Type B pancreatic cell (in vitro differentiated cells): Measurements from ENCODE around the gene HK1. TPM values are rescaled to one million over a fixed set of nuclear protein-coding genes. Genes with fewer than 3 reads are reported as not detected.

Experiments used
- DNase-seq: peaks from one replicate; pipeline ENCODE4 v3.0.0; 2021; ENCODE audit warnings: mixed read lengths; ENCODE audit not compliant: unreplicated experiment; ENCODE audit errors: extremely low spot score
- H3K27ac Mint-ChIP-seq: 2 replicates; pipeline ENCODE4 v1.8.0; 2021; ENCODE audit warnings: mild to moderate bottlenecking, mixed read lengths
- H3K27me3 Mint-ChIP-seq: 2 replicates; pipeline ENCODE4 v1.8.0; 2021; ENCODE audit warnings: mixed read lengths
- H3K36me3 Mint-ChIP-seq: 2 replicates; pipeline ENCODE4 v1.8.0; 2021; ENCODE audit warnings: mixed read lengths
- H3K4me1 Mint-ChIP-seq: one replicate; pipeline ENCODE4 v1.8.0; 2021; ENCODE audit warnings: mixed read lengths; ENCODE audit not compliant: unreplicated experiment
- H3K4me3 Mint-ChIP-seq: 2 replicates; pipeline ENCODE4 v1.8.0; 2021; ENCODE audit warnings: mild to moderate bottlenecking, mixed read lengths
- H3K9me3 Mint-ChIP-seq: 2 replicates; pipeline ENCODE4 v1.8.0; 2021; ENCODE audit warnings: mixed read lengths
- total RNA-seq: library from RNA; stranded (reverse); gene quantifications from 2 replicates; pipeline ENCODE4 v1.2.1, GENCODE V29; 2021; ENCODE audit warnings: low replicate concordance
- TF ChIP-seq, protein P1 (sequence below): fragments of 200-600 bp; sonication (generic); conservative IDR thresholded peaks from 2 replicates; pipeline ENCODE4 v1.5.0; 2021; ENCODE audit warnings: antibody characterized with exemption, mild to moderate bottlenecking

The HK1 gene
- total RNA-seq, 1 donor from 2014 or later, result 60.8 TPM

DNA sequence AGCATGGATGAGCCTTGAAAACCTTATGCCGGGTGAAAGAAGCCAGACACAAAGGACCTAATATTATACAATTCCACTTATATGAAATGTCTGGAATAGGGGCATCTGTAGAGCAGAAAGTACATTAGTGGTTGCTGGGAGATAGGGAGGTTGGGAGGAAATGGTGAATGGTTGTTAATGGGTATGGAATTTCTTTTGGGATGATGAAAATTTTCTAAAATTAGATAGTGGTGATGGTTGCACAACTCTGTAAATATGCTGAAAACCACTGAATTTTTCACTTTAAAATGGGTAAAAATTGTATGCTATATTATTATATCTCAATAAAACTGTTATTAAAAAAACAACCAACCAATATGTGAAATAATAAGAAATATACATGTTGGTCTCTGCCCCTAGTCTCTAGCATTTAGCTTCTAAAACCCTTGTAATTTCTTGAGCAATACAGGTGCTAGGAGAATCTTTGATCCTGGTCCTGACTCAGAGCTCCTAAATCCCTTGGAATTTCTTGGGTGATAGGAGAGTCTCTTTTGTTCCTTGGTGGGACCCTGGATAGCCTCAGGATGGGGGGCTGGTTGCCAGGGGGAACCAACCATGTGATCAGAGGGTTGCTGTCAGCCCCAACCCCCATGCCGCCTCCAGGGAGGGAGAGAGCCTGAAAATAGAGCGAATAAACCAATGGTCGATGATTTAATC is 74.4 kb downstream of the HK1 start:
- TF ChIP-seq, protein P1, sequence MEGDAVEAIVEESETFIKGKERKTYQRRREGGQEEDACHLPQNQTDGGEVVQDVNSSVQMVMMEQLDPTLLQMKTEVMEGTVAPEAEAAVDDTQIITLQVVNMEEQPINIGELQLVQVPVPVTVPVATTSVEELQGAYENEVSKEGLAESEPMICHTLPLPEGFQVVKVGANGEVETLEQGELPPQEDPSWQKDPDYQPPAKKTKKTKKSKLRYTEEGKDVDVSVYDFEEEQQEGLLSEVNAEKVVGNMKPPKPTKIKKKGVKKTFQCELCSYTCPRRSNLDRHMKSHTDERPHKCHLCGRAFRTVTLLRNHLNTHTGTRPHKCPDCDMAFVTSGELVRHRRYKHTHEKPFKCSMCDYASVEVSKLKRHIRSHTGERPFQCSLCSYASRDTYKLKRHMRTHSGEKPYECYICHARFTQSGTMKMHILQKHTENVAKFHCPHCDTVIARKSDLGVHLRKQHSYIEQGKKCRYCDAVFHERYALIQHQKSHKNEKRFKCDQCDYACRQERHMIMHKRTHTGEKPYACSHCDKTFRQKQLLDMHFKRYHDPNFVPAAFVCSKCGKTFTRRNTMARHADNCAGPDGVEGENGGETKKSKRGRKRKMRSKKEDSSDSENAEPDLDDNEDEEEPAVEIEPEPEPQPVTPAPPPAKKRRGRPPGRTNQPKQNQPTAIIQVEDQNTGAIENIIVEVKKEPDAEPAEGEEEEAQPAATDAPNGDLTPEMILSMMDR, result no peak
- Mint-ChIP-seq H3K9me3 (no peaks in the 10 kb centered on the region), H3K36me3 (peaks cover 12% of the 10 kb centered on the region), H3K4me1 (peaks cover 8% of the 10 kb centered on the region), H3K4me3 (no peak overlapping the region), H3K27ac (no peak overlapping the region), H3K27me3 (no peaks in the 10 kb centered on the region)
- no peak for DNase-seq

DNA sequence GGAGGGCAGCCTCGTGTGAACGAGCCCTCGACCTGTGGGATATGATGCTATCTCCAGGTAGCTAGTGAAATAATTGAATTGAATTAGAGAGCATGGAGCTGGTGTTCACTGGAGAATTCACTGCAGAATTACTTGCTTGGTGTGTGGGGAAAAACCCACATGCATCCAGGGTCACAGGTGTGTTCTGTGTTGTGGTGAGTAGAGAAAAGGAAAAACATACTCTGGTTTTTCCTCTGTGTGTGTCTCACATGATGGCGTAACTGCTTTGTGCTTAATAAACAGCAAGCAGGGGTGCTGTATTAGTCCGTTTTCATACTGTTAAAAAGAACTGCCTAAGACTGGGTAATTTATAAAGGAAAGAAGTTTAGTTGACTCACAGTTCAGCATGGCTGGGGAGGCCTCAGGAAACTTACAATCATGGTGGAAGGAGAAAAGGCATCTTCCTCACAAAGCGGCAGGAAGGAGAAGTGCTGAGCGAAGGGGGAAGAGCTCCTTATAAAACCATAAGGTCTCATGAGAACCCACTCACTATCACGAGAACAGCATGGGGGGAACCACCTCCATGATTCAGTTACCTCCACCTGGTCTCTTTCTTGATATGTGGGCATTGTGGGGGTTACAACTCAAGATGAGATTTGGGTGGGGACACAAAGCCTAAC is 75.8 kb downstream of the HK1 start:
- TF ChIP-seq, protein P1, result no peak
- H3K9me3 Mint-ChIP-seq, result no peaks in the 10 kb centered on the region
- H3K4me1 Mint-ChIP-seq, result peaks cover 4% of the 10 kb centered on the region
- H3K36me3 Mint-ChIP-seq, result peaks cover 8% of the 10 kb centered on the region
- H3K4me3 Mint-ChIP-seq, result no peak overlapping the region
- H3K27ac Mint-ChIP-seq, result no peak overlapping the region
- no peak for DNase-seq
- no peaks in the 10 kb centered on the region for H3K27me3 Mint-ChIP-seq

DNA sequence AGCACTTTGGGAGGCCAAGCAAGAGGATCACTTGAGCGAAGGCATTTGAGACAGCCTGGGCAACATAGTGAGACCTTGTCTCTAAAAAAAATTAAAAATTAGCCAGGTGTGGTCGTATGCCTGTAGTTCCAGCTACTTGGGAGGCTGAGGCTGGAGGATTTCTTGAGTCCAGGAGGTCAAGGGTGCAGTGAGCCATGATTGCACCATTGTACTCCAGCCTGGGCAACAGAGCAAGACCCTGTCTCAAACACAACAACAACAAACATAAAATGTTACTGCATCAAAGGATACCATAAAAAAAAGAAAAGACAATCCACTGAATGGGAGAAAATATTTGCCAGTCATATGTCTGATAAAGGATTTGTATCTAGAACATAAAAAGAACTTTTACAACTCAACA is 77.9 kb downstream of the HK1 start:
- peaks cover 7% of the 10 kb centered on the region for H3K4me1 Mint-ChIP-seq
- DNase-seq, result no peak
- H3K36me3 Mint-ChIP-seq, result no peaks in the 10 kb centered on the region
- H3K9me3 Mint-ChIP-seq, result no peaks in the 10 kb centered on the region
- no peak overlapping the region for H3K4me3 Mint-ChIP-seq
- TF ChIP-seq, protein P1, result no peak
- no peak overlapping the region for H3K27ac Mint-ChIP-seq
- H3K27me3 Mint-ChIP-seq, result no peaks in the 10 kb centered on the region

DNA sequence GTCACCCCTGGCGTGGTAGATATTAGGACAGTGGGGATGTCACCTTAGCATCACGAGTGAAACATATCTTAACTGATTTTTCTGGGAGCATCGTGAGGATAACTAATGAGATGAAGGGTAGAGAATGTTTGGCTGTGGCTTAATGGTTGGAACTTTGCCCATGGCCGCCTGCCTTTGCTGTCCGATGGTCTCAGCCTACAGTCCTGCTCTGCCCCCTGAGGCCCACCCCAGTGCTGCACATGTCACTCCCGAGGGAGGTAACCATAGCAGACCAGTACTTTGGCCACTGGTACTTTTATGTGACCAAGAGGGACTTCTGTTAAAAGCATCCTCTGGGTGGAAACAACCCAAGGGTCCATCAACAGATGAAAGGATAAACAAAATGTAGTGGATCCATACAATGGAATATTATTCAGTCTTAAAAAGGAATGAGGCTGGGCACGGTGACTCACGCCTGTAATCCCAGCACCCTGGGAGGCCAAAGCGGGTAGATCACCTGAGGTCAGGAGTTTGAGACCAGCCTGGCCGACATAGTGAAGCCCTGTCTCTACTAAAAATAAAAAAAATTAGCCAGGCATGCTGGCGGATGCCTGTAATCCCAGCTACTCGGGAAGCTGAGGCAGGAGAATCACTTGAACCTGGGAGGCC is 80.0 kb downstream of the HK1 start:
- H3K27ac Mint-ChIP-seq, result peak overlapping the region; percentile 39
- peaks cover 7% of the 10 kb centered on the region for H3K4me1 Mint-ChIP-seq
- H3K27me3 Mint-ChIP-seq, result no peaks in the 10 kb centered on the region
- H3K9me3 Mint-ChIP-seq, result no peaks in the 10 kb centered on the region
- H3K36me3 Mint-ChIP-seq, result no peaks in the 10 kb centered on the region
- DNase-seq, result no peak
- TF ChIP-seq, protein P1, result no peak
- no peak overlapping the region for H3K4me3 Mint-ChIP-seq

DNA sequence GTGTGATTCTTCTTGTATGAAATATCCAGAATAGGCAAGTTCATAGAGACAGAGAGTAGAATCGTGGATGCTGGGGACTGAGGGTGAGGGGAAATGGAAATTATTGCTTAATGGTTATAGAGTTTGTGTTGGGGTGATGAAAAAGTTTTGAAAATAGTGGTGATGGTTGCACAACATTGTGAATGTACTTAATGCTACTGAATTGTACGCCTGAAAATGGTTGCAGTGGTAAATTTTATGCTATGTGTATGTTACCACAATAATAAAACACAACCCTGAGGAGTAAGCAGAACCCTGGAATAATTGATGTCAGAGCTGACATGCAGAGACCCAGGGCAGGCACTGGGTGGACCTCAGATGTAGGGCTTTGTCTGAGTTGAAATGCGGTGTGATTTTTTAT is 80.9 kb downstream of the HK1 start:
- no peak overlapping the region for H3K4me3 Mint-ChIP-seq
- H3K4me1 Mint-ChIP-seq, result peaks cover 13% of the 10 kb centered on the region

More for the DNA sequence above, 80.9 kb downstream of the HK1 start:
- H3K36me3 Mint-ChIP-seq, result no peaks in the 10 kb centered on the region
- H3K9me3 Mint-ChIP-seq, result no peaks in the 10 kb centered on the region
- no peak for DNase-seq
- TF ChIP-seq, protein P1, result no peak
- H3K27me3 Mint-ChIP-seq, result no peaks in the 10 kb centered on the region
- no peak overlapping the region for H3K27ac Mint-ChIP-seq
